OCI-LY7 (cell line): ENCODE results near the gene PACSIN2. TPM values are rescaled to one million over a fixed set of nuclear protein-coding genes. Genes with fewer than 3 reads are reported as not detected.

ENCODE experiments used
- BruUV-seq: library from RNA; stranded (reverse); fragments of 400-500 nt; replicated peaks from 2 replicates; lab custom pipeline; 2021; lab: Mats Ljungman, UMichigan
- CTCF ChIA-PET: fragments of 300-600 bp; sonication (Branson Sonifier 250); formaldehyde crosslinking; loops from one replicate; lab custom pipeline; 2022; ENCODE audit warnings: antibody characterized with exemption; ENCODE audit not compliant: unreplicated experiment; lab: Charles Lee
- POLR2A ChIA-PET: fragments of 300-600 bp; sonication (Branson Sonifier 250); formaldehyde crosslinking; loops from one replicate; lab custom pipeline; 2022; ENCODE audit warnings: antibody characterized with exemption; lab: Charles Lee
- DNase-seq: peaks from one replicate; pipeline ENCODE4 v3.0.0-alpha.2; 2015; ENCODE audit warnings: low spot score
- H2AFZ ChIP-seq: fragments of 200-600 bp; sonication (generic), shearing (Covaris generic); 2 replicates; pipeline ENCODE4 v1.6.1; 2014; ENCODE audit warnings: mild to moderate bottlenecking, antibody characterized with exemption, low read length, moderate library complexity
- H3K27ac ChIP-seq: fragments of 200-600 bp; sonication (generic); 2 replicates; pipeline ENCODE4 v1.5.1; 2014; ENCODE audit warnings: mixed run types, low read depth, mild to moderate bottlenecking, moderate library complexity, low read length, inconsistent platforms; ENCODE audit not compliant: poor library complexity, severe bottlenecking
- H3K36me3 ChIP-seq: fragments of 200-600 bp; sonication (generic); 2 replicates; pipeline ENCODE4 v1.6.1; 2014; ENCODE audit warnings: mild to moderate bottlenecking, antibody characterized with exemption, low read length, moderate library complexity, mixed read lengths; ENCODE audit not compliant: insufficient read depth
- H3K4me1 ChIP-seq: fragments of 200-600 bp; sonication (generic); 2 replicates; pipeline ENCODE4 v1.5.1; 2014; ENCODE audit warnings: mild to moderate bottlenecking, low read length; ENCODE audit not compliant: insufficient read depth, poor library complexity, severe bottlenecking
- H3K4me2 ChIP-seq: fragments of 200-600 bp; sonication (generic); 2 replicates; pipeline ENCODE4 v1.6.1; 2014; ENCODE audit warnings: mild to moderate bottlenecking, low read length
- H3K4me3 ChIP-seq: fragments of 200-600 bp; sonication (generic); 2 replicates; pipeline ENCODE4 v1.5.1; 2014; ENCODE audit warnings: mild to moderate bottlenecking, low read depth, low read length; ENCODE audit not compliant: poor library complexity, severe bottlenecking
- H3K79me2 ChIP-seq: fragments of 200-600 bp; sonication (generic); 2 replicates; pipeline ENCODE4 v1.6.1; 2016; ENCODE audit warnings: low read depth, mild to moderate bottlenecking, low read length, moderate library complexity, mixed read lengths; ENCODE audit not compliant: insufficient read depth
- H3K9me2 ChIP-seq: fragments of 200-600 bp; sonication (generic); 2 replicates; pipeline ENCODE4 v1.6.1; 2016; ENCODE audit warnings: mild to moderate bottlenecking, low read length, mixed read lengths; ENCODE audit not compliant: insufficient read depth
- H3K9me3 ChIP-seq: fragments of 200-600 bp; sonication (generic); 2 replicates; pipeline ENCODE4 v1.6.1; 2014; ENCODE audit warnings: mild to moderate bottlenecking, mixed run types, low read length, mixed read lengths
- H4K20me1 ChIP-seq: fragments of 200-600 bp; sonication (generic); 2 replicates; pipeline ENCODE4 v1.6.1; 2014; ENCODE audit warnings: mild to moderate bottlenecking, antibody characterized with exemption, low read length, moderate library complexity, mixed read lengths; ENCODE audit not compliant: insufficient read depth
- EZH2phosphoT487 ChIP-seq: fragments of 200-600 bp; sonication (generic); IDR thresholded peaks from 2 replicates; pipeline ENCODE4 v1.6.1; 2018; ENCODE audit warnings: low read depth, borderline replicate concordance, mild to moderate bottlenecking, mixed run types, antibody characterized with exemption, low read length, moderate library complexity, mixed read lengths
- intact Hi-C: fragments of 100-400 bp; cut with micrococcal nuclease; formaldehyde crosslinking; loops from one replicate; pipeline ENCODE4 v1.10.0; 2022; ENCODE audit not compliant: unreplicated experiment
- total RNA-seq, 2 experiments: library from RNA; depleted of rRNA in 1 of 2; stranded (reverse); fragments of >200 nt in 1 of 2; shearing (Covaris generic) in 1 of 2; gene quantifications; 2 replicates each; pipeline ENCODE4 v1.2.3, GENCODE V29; 2014 to 2022
- TF ChIP-seq, protein P1 (sequence below): fragments of 200-600 bp; sonication (generic); conservative IDR thresholded peaks from 2 replicates; pipeline ENCODE4 v1.5.1; 2014; ENCODE audit warnings: mild to moderate bottlenecking, antibody characterized with exemption, low read length, moderate library complexity, mixed read lengths

The PACSIN2 gene
- total RNA-seq, 2 experiments from 2014 or later = 25.4 to 41.7 TPM

DNA sequence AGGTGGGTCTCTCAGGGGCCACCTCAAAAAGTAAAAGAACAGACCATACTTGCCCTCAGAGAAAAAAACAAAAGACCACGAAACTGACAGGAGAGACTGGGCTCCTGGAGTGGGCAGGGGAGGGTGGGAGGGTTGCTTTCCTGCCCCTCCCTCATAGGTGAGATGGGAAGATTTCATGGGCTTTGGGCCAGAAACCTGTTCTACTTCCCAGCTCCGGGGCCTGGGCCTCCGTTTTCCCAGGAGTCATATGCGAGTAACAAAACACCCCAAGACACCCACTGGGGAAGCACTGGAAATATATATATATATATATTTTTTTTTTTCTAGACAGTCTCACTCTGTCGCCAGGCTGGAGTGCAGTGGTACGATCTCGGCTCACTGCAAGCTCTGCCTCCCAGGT is 42.7 kb upstream of the PACSIN2 start:
- Histone ChIP-seq H3K27ac (no peak overlapping the region), H3K9me3 (no peaks in the 10 kb centered on the region), H3K4me3 (no peak overlapping the region), H3K4me2 (no peak overlapping the region), H3K4me1 (no peaks in the 10 kb centered on the region), H4K20me1 (no peaks in the 10 kb centered on the region), H3K79me2 (no peaks in the 10 kb centered on the region), H3K9me2 (no peaks in the 10 kb centered on the region), H2AFZ (no peak overlapping the region), H3K36me3 (no peaks in the 10 kb centered on the region)
- ChIA-PET POLR2A (interaction anchor here (0.6 kb wide), 1 partner anchor 9 kb away, joined by 3 read pairs; no protein-coding TSS in a partner anchor), CTCF (no interaction called here)
- no peak for TF ChIP-seq EZH2phosphoT487
- TF ChIP-seq, protein P1, sequence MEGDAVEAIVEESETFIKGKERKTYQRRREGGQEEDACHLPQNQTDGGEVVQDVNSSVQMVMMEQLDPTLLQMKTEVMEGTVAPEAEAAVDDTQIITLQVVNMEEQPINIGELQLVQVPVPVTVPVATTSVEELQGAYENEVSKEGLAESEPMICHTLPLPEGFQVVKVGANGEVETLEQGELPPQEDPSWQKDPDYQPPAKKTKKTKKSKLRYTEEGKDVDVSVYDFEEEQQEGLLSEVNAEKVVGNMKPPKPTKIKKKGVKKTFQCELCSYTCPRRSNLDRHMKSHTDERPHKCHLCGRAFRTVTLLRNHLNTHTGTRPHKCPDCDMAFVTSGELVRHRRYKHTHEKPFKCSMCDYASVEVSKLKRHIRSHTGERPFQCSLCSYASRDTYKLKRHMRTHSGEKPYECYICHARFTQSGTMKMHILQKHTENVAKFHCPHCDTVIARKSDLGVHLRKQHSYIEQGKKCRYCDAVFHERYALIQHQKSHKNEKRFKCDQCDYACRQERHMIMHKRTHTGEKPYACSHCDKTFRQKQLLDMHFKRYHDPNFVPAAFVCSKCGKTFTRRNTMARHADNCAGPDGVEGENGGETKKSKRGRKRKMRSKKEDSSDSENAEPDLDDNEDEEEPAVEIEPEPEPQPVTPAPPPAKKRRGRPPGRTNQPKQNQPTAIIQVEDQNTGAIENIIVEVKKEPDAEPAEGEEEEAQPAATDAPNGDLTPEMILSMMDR = no peak
- intact Hi-C loops = no loop called here
- no peak for DNase-seq
- BruUV-seq = no TSS peak

DNA sequence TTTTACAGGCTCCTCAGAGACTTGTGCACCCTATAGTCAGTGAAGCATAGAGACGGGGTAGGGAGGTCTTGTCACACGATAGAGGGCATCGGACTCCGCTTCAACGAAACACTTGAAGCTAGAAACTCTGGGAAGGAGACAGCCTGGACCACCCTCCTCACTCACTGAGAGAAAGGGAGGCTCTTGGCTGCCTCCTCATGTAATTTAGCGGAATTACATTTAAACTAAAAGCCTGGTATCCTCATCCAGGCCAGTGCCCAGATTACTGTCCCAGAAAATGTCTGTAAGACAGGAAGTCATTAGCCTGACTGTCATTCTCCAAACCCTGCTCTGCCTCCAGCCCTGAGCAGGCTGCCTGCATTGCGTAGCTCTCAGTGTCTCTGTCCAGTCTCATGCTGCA is 38.2 kb upstream of the PACSIN2 start:
- no peak overlapping the region for H3K27ac ChIP-seq
- DNase-seq = no peak
- no peak overlapping the region for H2AFZ ChIP-seq
- H3K9me3 ChIP-seq = no peaks in the 10 kb centered on the region
- intact Hi-C loops = no loop called here
- H3K36me3 ChIP-seq = no peaks in the 10 kb centered on the region
- no peaks in the 10 kb centered on the region for H3K9me2 ChIP-seq
- no peak overlapping the region for H3K4me3 ChIP-seq
- H4K20me1 ChIP-seq = no peaks in the 10 kb centered on the region
- no peak overlapping the region for H3K4me2 ChIP-seq
- ChIA-PET CTCF (interaction anchor here (0.6 kb wide), 2 partner anchors 282 to 829 kb away, joined by 3 read pairs; no protein-coding TSS in a partner anchor), POLR2A (no interaction called here)
- no TSS peak for BruUV-seq
- no peaks in the 10 kb centered on the region for H3K4me1 ChIP-seq
- TF ChIP-seq, protein P1 = peak; percentile 57
- TF ChIP-seq EZH2phosphoT487 = no peak
- H3K79me2 ChIP-seq = no peaks in the 10 kb centered on the region

DNA sequence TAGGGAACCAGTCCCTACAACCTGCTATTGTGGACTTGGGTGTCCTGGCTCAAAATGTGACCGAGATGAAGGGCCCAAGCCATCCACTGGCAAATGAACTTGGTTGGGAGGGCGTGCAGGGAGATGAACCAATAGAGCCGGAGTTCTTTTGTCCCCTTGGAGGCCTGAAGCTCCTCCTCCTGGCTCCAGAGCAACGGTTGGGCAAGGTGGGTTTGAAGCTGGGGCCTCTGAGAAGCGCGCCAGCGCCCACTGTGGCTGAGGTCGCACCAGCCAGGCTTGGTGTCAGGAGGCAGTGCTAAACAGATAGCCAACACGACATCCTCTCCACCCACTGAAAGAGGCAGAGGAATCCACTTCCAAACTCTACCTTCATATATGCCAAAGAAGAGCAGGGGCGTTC is 36.0 kb upstream of the PACSIN2 start:
- Histone ChIP-seq H3K4me1 (no peaks in the 10 kb centered on the region), H4K20me1 (no peaks in the 10 kb centered on the region), H3K4me3 (no peak overlapping the region), H3K79me2 (no peaks in the 10 kb centered on the region), H3K9me2 (no peaks in the 10 kb centered on the region), H2AFZ (no peak overlapping the region), H3K9me3 (no peaks in the 10 kb centered on the region), H3K27ac (no peak overlapping the region), H3K36me3 (no peaks in the 10 kb centered on the region), H3K4me2 (no peak overlapping the region)
- CTCF ChIA-PET = no interaction called here
- DNase-seq = no peak
- intact Hi-C loops = no loop called here
- no peak for TF ChIP-seq EZH2phosphoT487
- TF ChIP-seq, protein P1 = no peak
- POLR2A ChIA-PET = no interaction called here
- no TSS peak for BruUV-seq
